Retina (tissue), 1 donor: Measurements from ENCODE around the gene DDX52.
A peak's percentile ranks its signal among the peaks of the same experiment; 100 is the strongest.
"Not testable (repeated sequence)": the region's sequence is repeated elsewhere in the genome, so short reads cannot be mapped to it uniquely, and the experiment has no call there.

Source experiments
- DNase-seq: peaks from one replicate; pipeline ENCODE4 v3.0.0-alpha.2; 2016

Gene DDX52

GRCh38 chr17:37643118-37643766, at the start of gene DDX52:
Gene DDX52 (minus strand): TSS chr17:37643446. CDS start chr17:37643420, 26 bp downstream.
- DNase-seq, result peak; percentile 94

GRCh38 chr17:37691807-37692206, 48.6 kb upstream of the DDX52 start:
- no peak for DNase-seq

GRCh38 chr17:37689317-37689716, 46.1 kb upstream of the DDX52 start:
- no peak for DNase-seq

GRCh38 chr17:37683454-37683984, 40.3 kb upstream of the DDX52 start:
- no peak for DNase-seq

DNA sequence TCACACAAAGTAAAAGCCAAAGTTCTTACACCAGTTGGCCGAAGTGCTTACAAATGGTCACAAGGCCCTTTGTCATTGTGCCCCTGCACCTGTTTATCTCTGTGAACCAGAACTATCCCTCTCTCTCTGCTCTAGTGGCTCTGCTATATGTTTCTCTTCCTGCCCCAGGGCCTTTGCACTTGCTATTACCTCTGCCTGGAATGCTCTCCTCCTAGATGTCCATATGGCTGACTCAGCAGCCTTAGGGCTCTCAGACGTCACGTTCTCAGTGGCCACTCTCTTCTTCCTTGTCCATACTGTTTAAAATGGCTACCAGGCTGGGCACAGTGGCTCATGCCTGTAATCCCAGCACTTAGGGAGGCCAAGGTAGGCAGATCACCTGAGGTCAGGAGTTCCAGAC, 38.8 kb upstream of the DDX52 start:
- no peak for DNase-seq

DNA sequence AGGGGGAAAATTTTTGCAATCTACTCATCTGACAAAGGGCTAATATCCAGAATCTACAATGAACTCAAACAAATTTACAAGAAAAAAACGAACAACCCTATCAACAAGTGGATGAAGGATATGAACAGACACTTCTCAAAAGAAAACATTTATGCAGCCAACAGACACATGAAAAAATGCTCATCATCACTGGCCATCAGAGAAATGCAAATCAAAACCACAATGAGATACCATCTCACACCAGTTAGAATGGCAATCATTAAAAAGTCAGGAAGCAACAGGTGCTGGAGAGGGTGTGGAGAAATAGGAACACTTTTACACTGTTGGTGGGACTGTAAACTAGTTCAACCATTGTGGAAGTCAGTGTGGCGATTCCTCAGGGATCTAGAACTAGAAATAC, 36.7 kb upstream of the DDX52 start:
- DNase-seq, result not testable (repeated sequence)

- no peak for DNase-seq
Measured at GRCh38 chr17:37678036-37678435, 34.8 kb upstream of the DDX52 start.

GRCh38 chr17:37677021-37677420, 33.8 kb upstream of the DDX52 start:
- DNase-seq, result no peak

- no peak for DNase-seq
Measured at GRCh38 chr17:37676115-37676925, 33.1 kb upstream of the DDX52 start.

DNA sequence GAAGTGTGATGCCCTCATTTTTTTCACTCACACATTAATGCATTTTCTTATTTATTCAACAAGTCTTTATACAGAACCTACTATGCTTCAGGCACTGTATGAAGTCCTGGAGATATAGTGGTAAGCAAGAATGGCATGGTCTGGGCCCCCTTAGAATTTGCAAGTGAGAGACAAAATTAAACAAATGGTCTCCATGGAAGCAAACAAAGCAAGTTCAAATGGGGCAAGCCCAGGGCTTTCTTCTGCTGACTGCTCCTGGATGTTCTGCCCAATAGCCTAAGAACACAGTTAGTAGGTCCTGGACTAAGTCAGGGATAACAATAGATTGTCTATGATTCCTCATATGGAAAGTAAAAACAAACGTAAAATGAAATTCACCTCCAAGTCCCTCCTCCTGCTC, 31.3 kb upstream of the DDX52 start:
- no peak for DNase-seq

DNA sequence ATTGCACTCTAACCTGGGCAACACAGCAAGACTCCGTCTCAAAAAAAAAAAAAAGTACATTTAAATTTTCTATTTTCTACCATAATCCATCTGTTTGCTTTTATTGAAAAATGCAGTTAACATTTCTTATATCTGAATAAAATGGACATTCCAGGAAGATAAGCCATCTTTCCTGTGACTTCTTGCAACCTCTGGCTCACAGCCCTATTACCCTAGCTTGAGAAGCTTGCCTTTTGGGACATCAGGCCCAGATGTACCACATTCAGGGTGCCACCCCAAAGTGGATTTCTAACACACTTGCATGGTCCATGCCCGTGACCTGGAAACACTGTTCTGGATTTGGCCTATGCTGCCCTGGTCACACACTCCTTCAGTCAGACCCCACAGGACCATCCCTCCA, 30.1 kb upstream of the DDX52 start:
- DNase-seq, result no peak

DNA sequence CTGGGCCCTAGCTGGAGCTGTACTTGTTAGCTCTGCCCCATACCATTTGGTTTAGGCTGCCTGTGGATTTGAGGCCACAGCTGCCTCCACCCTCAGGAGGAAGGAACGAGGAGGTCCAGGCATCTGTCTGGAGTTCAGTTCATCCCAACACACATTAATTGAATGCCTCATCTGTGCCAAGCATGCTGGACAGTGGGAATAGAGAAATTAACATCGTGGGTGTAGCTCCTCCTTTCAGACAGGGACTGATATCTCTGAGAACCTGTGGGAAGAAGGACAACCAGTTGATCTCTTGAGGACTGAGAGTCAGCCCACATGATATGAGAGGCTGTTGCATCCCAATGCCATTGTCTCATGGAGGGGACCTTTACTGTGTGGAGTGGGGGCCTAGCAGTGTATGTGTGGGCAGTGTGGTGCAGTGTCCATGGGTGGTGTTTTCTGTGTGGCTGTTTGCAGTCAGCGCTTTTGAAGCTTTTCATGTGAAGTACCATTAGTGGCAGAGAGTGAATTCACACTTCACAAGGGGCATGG, 29.4 kb upstream of the DDX52 start:
- no peak for DNase-seq

DNA sequence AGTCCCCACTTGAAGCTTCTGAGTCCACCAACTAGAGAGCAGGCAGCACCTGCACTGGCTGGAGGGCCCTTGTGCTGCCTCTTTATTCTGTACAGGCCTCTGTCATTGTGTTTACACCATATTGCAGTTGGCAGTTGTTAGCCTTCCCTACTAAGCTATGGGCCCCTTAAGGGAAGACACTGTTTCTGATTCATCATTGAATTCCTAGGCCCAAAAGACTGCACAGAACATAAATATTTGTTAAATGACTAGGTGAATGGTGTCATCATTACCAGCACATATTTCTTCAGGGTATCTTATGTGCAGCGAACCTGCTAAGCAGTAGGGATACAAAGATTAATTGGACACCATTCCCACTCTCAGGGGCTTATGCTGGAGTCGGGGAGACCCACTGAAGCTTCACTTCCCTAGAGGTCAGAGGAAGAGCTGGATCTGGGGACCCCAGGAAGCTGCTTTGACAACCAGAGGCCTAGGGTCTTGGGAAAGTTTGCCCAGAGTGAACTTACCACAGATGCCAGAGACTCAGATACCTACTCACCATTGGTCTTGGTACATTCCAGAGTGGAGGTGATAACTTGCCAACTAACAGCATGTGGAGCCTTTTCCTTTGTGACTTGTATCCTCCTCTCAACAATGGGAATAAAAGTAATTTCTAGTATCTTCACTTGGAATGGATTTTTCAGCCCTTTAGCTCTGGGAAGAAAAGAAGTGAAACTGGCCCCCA, 28.7 kb upstream of the DDX52 start:
- DNase-seq, result no peak

DNA sequence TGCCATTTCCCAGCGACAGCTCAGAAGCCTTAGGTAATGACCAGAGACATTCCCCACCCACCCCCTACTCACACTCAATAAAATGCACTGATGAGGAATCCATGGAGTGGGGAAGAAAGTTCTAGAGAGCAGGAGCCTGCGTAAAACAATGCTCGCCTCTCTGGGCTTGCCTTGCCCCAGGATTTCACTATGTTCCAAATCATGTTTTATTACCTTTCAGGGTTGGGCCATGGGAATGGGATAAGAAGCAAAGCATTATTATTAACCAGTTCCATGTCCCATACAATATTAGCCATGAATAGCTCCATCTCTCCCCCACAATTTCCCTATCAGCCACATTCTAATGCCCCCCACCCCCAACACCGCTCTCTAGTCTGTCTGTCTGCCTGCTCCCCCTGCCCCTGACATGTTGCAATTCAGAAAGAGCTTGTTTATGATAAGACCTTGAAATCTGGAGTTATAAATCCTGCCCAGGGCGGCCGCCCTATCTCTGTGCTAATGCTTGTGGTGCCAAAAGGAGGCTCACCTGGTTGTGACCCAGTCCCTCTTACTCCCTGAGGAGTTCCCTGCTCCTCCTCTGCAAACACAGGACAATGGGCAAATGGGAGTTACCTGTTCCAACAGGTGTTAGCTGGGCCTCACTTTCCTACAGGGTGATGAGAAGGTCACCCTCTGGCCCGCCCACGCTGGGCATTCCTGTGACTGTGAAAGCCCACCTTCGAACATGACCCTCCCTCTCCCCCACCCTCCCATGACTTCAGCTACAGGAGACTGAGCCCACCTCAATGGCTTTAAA, 28.0 kb upstream of the DDX52 start:
- DNase-seq, result no peak

DNA sequence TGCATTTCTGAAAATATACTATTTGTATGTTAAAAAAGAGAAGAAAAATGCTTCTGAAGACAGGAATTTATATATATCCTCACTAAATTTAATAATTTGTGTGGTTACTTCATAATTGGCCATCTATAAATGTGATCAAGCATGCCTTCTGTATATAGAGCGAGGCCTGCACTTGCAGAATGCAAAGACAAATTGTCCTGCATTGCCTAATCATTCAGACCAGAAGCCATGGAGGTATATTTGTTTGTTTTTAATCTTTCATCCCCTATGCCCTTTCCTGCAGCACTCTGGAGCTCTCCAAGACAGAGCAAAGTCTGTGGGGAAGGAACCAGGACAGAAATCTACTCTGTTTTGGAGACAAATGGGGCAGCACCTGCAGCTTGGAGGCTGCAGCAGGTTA, 23.8 kb upstream of the DDX52 start:
- no peak for DNase-seq

DNA sequence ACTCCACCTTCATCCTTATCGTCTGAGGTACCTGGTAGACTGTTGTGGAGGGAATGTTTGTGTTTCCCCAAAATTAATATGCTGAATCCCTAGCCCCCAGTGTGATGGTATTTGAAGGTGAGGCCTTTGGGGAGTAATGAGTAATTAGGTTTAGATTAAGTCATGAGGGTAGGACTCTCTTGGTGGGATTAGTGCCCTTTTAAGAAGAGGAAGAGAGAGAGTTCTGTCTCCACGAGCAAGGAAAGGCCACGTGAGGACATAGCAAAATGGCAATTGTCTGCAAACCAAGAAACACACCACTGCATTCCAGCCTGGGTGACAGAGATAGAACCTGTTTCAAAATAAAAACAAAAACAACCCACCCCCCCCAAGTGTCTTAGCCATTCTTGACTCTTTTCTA, 21.0 kb upstream of the DDX52 start:
- DNase-seq, result no peak

- DNase-seq, result no peak
Measured at GRCh38 chr17:37662353-37662752, 19.1 kb upstream of the DDX52 start.

DNA sequence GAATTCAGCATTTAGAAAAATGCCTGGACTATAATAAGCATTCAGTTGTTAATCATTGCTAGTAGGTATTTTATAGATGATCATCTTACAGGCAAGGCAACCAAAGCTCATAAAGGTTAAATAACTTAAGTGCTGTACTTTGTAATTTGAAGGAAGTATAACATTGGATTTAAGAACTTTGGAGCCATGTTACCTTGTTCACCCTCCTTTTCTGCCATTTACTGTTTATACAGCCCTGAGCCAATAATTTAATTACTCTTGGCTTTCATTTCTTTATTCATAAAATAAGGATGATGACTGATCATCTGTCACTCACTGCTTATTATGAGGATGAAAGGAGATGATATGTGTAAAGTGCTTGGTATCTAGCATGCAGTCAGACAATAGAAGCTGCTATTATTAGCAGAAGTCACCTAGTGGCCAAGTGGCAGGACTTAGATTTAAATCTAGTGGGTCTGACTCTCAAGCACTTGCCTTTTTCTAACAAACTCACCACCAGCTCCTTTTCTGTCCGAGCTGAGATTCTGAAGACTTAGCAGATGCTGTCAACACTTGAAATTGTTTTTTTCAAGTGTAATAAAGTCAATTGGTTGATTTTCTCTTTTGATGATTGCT, 18.3 kb upstream of the DDX52 start:
- no peak for DNase-seq

DNA sequence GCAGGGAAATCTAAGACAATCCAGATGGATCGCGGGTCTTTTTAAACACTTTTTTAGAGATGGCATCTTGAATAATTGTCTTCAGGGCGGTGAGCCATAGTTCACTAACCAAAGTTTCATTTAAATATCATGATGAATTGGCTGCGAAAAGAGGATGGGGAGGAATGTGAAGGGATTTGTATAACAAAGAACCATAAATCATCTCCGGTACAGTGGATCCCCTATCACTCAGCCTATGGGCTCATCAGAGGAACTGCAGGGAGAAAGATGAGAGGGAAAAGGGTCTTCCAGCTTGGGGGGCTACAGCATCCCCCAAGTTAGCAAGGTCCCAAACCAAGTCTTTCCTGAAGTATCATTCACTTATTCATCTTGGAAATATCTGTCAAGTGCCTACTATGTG, 16.7 kb upstream of the DDX52 start:
- no peak for DNase-seq

GRCh38 chr17:37657202-37657601, 14.0 kb upstream of the DDX52 start:
- DNase-seq, result no peak

GRCh38 chr17:37651849-37652248, 8.6 kb upstream of the DDX52 start:
- no peak for DNase-seq

- DNase-seq, result peak; percentile 32
Measured at GRCh38 chr17:37650419-37651003, 7.3 kb upstream of the DDX52 start.
